ENCODE results near the gene NOL8.

GRCh38 chr9:92294297-92294676 lies 30.9 kb downstream of the NOL8 start:
- TF ChIP-seq, protein P1, sequence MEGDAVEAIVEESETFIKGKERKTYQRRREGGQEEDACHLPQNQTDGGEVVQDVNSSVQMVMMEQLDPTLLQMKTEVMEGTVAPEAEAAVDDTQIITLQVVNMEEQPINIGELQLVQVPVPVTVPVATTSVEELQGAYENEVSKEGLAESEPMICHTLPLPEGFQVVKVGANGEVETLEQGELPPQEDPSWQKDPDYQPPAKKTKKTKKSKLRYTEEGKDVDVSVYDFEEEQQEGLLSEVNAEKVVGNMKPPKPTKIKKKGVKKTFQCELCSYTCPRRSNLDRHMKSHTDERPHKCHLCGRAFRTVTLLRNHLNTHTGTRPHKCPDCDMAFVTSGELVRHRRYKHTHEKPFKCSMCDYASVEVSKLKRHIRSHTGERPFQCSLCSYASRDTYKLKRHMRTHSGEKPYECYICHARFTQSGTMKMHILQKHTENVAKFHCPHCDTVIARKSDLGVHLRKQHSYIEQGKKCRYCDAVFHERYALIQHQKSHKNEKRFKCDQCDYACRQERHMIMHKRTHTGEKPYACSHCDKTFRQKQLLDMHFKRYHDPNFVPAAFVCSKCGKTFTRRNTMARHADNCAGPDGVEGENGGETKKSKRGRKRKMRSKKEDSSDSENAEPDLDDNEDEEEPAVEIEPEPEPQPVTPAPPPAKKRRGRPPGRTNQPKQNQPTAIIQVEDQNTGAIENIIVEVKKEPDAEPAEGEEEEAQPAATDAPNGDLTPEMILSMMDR (IDR thresholded peaks at IDR 0.05) = no peak
- no peak for TF ChIP-seq EZH2 (IDR thresholded peaks at IDR 0.05; ENCODE audit: borderline replicate concordance, insufficient read depth, low read depth, low read length, poor library complexity, severe bottlenecking)
